Thyroid gland (tissue), 4 donors: ENCODE results near the gene CTSV.

Experiments
- POLR2A ChIP-seq, 2 donors: fragments of 450-650 bp; IDR thresholded peaks; one replicate each; pipeline ENCODE4 v1.6.1; 2017; ENCODE audit warnings: antibody characterized with exemption in 2 of 2, mild to moderate bottlenecking in 2 of 2, moderate library complexity in 1 of 2
- TF ChIP-seq, protein P1 (sequence below), 6 experiments: fragments of 200-600 bp in 3 of 6; fragments of 450-650 bp in 3 of 6; sonication (generic) in 3 of 6; IDR thresholded peaks; one replicate each; pipeline ENCODE4 v1.5.1; 2016 to 2019; ENCODE audit warnings: antibody characterized with exemption in 6 of 6, mild to moderate bottlenecking in 2 of 6, inconsistent platforms in 1 of 6, moderate library complexity in 1 of 6

DNA sequence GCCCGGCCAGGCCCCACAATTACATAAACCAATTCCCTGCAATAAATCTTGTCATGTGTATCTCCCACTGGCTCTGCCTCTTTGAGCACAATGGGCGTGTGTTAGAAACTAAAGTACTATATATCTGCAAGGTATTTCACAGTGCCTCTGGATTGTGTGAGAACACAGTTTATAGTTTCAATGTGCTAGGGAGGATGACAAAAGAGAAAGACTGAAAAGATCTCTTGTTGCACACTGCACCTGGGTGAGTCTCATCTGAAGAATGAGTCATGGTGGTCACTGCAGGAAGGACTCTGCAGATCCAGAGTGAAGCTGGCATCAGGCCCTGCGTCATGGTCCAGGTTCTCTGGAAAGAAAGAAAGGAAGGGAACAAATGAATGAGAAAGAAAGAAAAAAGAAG lies 20.7 kb upstream of the CTSV start:
- TF ChIP-seq, protein P1, sequence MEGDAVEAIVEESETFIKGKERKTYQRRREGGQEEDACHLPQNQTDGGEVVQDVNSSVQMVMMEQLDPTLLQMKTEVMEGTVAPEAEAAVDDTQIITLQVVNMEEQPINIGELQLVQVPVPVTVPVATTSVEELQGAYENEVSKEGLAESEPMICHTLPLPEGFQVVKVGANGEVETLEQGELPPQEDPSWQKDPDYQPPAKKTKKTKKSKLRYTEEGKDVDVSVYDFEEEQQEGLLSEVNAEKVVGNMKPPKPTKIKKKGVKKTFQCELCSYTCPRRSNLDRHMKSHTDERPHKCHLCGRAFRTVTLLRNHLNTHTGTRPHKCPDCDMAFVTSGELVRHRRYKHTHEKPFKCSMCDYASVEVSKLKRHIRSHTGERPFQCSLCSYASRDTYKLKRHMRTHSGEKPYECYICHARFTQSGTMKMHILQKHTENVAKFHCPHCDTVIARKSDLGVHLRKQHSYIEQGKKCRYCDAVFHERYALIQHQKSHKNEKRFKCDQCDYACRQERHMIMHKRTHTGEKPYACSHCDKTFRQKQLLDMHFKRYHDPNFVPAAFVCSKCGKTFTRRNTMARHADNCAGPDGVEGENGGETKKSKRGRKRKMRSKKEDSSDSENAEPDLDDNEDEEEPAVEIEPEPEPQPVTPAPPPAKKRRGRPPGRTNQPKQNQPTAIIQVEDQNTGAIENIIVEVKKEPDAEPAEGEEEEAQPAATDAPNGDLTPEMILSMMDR (IDR thresholded peaks at IDR 0.05), result no peak
- TF ChIP-seq POLR2A (IDR thresholded peaks at IDR 0.05), result no peak
